Esophagus muscularis mucosa (tissue), 4 donors: Measurements from ENCODE around the gene DELE1. TPM values are rescaled to one million over a fixed set of nuclear protein-coding genes. Genes with fewer than 3 reads are reported as not detected.
"Not testable (repeated sequence)": the region's sequence is repeated elsewhere in the genome, so short reads cannot be mapped to it uniquely, and the experiment has no call there.

Source experiments
- DNase-seq: peaks from one replicate; pipeline ENCODE4 v3.0.0-alpha.2; 2017; ENCODE audit errors: extremely low spot score
- H3K27ac ChIP-seq, 4 donors: fragments of 200-600 bp; sonication (generic); replicated peaks in 1 of 4; 1 replicate in 3 of 4; 2 replicates in 1 of 4; pipeline ENCODE4 v1.5.1; 2016 to 2019; ENCODE audit warnings: mild to moderate bottlenecking in 1 of 4
- H3K27me3 ChIP-seq, 4 donors: fragments of 200-600 bp; sonication (generic); one replicate each; pipeline versions ENCODE4 v1.5.1 to v1.6.0; 2016 to 2019
- H3K36me3 ChIP-seq, 4 donors: fragments of 200-600 bp; sonication (generic); one replicate each; pipeline ENCODE4 v1.5.1; 2016 to 2019
- H3K4me1 ChIP-seq, 4 donors: fragments of 200-600 bp; sonication (generic); one replicate each; pipeline ENCODE4 v1.5.1; 2016 to 2019
- H3K4me3 ChIP-seq, 4 donors: fragments of 200-600 bp; sonication (generic); 1 replicate in 2 of 4; 2 replicates in 2 of 4; pipeline ENCODE4 v1.5.1; 2016 to 2019; ENCODE audit warnings: mild to moderate bottlenecking in 4 of 4, moderate library complexity in 1 of 4
- H3K9me3 ChIP-seq, 4 donors: fragments of 200-600 bp; sonication (generic); 1 replicate in 3 of 4; 2 replicates in 1 of 4; pipeline ENCODE4 v1.5.1; 2016 to 2019
- CTCF ChIP-seq, 3 experiments: fragments of 200-600 bp in 2 of 3; fragments of 450-650 bp in 1 of 3; sonication (generic) in 2 of 3; IDR thresholded peaks; one replicate each; pipeline ENCODE4 v1.5.1; 2017 to 2019; ENCODE audit warnings: antibody characterized with exemption in 3 of 3, mild to moderate bottlenecking in 2 of 3, moderate library complexity in 1 of 3
- EP300 ChIP-seq: sonication (generic); formaldehyde crosslinking; IDR thresholded peaks from one replicate; pipeline ENCODE4 v1.6.1; 2017; ENCODE audit warnings: antibody characterized with exemption
- POLR2A ChIP-seq: fragments of 450-650 bp; IDR thresholded peaks from one replicate; pipeline ENCODE4 v1.6.1; 2017; ENCODE audit warnings: antibody characterized with exemption, moderate library complexity, mild to moderate bottlenecking, low read depth
- POLR2AphosphoS5 ChIP-seq, 2 donors: sonication (generic); formaldehyde crosslinking; IDR thresholded peaks; one replicate each; pipeline ENCODE4 v1.6.1; 2017; ENCODE audit warnings: antibody characterized with exemption in 2 of 2
- WGBS: methylation state at CpG from one replicate; pipeline ENCODE4 v1.1.5; 2018; 5-methylcytosine and 5-hydroxymethylcytosine counted together
- intact Hi-C: fragments of 100-400 bp; cut with DNase I; formaldehyde crosslinking; loops from one replicate; pipeline ENCODE4 v1.15.1; 2023
- total RNA-seq, 4 donors: library from RNA; depleted of rRNA; stranded (reverse); fragments of >200 nt; gene quantifications; one replicate each; pipeline versions ENCODE4 v1.1.0 to v1.2.1, GENCODE V29; 2016

The DELE1 gene
- total RNA-seq, 4 donors from 2014 or later = 44.4 to 75.8 (median 49.6) TPM

- Histone ChIP-seq H3K4me3 (no peak overlapping the region), H3K36me3 (peaks cover 0 to 13% (median 11%) of the 10 kb centered on the region in 4 donors), H3K4me1 (peaks cover 20 to 26% (median 25%) of the 10 kb centered on the region in 4 donors), H3K27me3 (peaks cover 0 to 7% (median 0%) of the 10 kb centered on the region in 4 donors), H3K27ac (no peak overlapping the region), H3K9me3 (no peaks in the 10 kb centered on the region)
- intact Hi-C loops = no loop called here
- WGBS = 83% methylated on average over 2 of the region's 2 CpGs
- no peak for TF ChIP-seq CTCF (IDR thresholded peaks at IDR 0.05)
- TF ChIP-seq EP300 = no peak
- no peak for TF ChIP-seq POLR2A
- no peak for TF ChIP-seq POLR2AphosphoS5 (IDR thresholded peaks at IDR 0.05)
- no peak for DNase-seq
Measured at GRCh38 chr5:141920771-141921170, 2.9 kb upstream of the DELE1 start.

- WGBS = 73% methylated on average over 22 of the region's 28 CpGs
- Histone ChIP-seq H3K4me1 (peaks cover 25 to 39% (median 32%) of the 10 kb centered on the region in 4 donors), H3K27ac (peak overlapping the region; percentile 91 to 97 (median 95)), H3K4me3 (peak overlapping the region; percentile 70 to 75 (median 74)), H3K36me3 (peaks cover 7 to 34% (median 30%) of the 10 kb centered on the region in 4 donors)
- intact Hi-C loops, H3K9me3 ChIP-seq, H3K27me3 ChIP-seq, DNase-seq: not testable (repeated sequence)
Measured at GRCh38 chr5:141922827-141923447, 734 bp upstream of the DELE1 start.

GRCh38 chr5:141926434-141926833, 2.8 kb downstream of the DELE1 start:
- Histone ChIP-seq H3K4me1 (peaks cover 25 to 39% (median 38%) of the 10 kb centered on the region in 4 donors), H3K27ac (no peak overlapping the region), H3K4me3 (no peak overlapping the region), H3K9me3 (no peaks in the 10 kb centered on the region), H3K36me3 (peaks cover 35 to 69% (median 65%) of the 10 kb centered on the region in 4 donors), H3K27me3 (no peaks in the 10 kb centered on the region)
- DNase-seq = no peak
- intact Hi-C loops = no loop called here
- TF ChIP-seq POLR2AphosphoS5 (IDR thresholded peaks at IDR 0.05) = no peak
- TF ChIP-seq EP300 = no peak
- no peak for TF ChIP-seq POLR2A
- TF ChIP-seq CTCF (IDR thresholded peaks at IDR 0.05) = no peak
- 79% methylated on average over 2 of the region's 2 CpGs for WGBS

- no peak for DNase-seq
- Histone ChIP-seq H3K36me3 (peaks cover 51 to 86% (median 81%) of the 10 kb centered on the region in 4 donors), H3K27ac (no peak overlapping the region), H3K4me1 (peaks cover 19 to 32% (median 30%) of the 10 kb centered on the region in 4 donors), H3K9me3 (no peaks in the 10 kb centered on the region), H3K4me3 (no peak overlapping the region), H3K27me3 (no peaks in the 10 kb centered on the region)
- 93% methylated on average over 4 of the region's 8 CpGs for WGBS
- TF ChIP-seq EP300 = no peak
- no peak for TF ChIP-seq POLR2AphosphoS5 (IDR thresholded peaks at IDR 0.05)
- no peak for TF ChIP-seq CTCF (IDR thresholded peaks at IDR 0.05)
- TF ChIP-seq POLR2A = no peak
- intact Hi-C loops = no loop called here
Measured at GRCh38 chr5:141928051-141928450, 4.4 kb downstream of the DELE1 start.

- no peak overlapping the region for H3K27ac ChIP-seq
- WGBS = 94% methylated on average over 13 of the region's 19 CpGs
Measured at GRCh38 chr5:141929398-141930058, 5.9 kb downstream of the DELE1 start.

More at GRCh38 chr5:141929398-141930058, 5.9 kb downstream of the DELE1 start:
- intact Hi-C loops = no loop called here
- H3K36me3 ChIP-seq = peaks cover 60 to 100% (median 95%) of the 10 kb centered on the region in 4 donors
- no peak for DNase-seq
- H3K9me3 ChIP-seq = no peaks in the 10 kb centered on the region
- H3K27me3 ChIP-seq = no peaks in the 10 kb centered on the region
- H3K4me1 ChIP-seq = peaks cover 13 to 27% (median 21%) of the 10 kb centered on the region in 4 donors
- no peak overlapping the region for H3K4me3 ChIP-seq
- TF ChIP-seq EP300 (no peak), POLR2AphosphoS5 (IDR thresholded peaks at IDR 0.05) (no peak), CTCF (IDR thresholded peaks at IDR 0.05) (no peak), POLR2A (no peak)
